HuH-7.5 (cell line): ENCODE results near the gene TRMO.

Source experiments
- DNase-seq: peaks from one replicate; pipeline ENCODE4 v3.0.0; 2011; ENCODE audit warnings: low spot score

Gene TRMO

DNA sequence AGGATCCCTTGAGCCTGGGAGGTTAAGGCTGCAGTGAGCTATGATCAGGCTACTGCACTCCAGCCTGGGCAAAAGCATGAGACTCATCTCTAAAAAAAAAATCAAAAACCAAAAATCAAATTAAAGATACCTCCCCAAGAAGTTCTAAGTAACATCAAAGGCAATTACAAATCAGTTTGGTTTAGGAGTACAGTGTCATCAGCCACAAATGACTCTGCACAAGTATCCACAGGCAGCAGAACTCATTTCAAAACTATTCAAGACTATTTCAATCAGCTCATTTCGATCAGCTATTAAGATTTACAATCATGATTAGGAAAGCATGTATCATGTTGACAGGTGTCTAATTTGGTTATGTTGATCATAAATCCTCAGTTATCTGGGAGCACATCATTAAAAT, 19.1 kb downstream of the TRMO start:
- no peak for DNase-seq

DNA sequence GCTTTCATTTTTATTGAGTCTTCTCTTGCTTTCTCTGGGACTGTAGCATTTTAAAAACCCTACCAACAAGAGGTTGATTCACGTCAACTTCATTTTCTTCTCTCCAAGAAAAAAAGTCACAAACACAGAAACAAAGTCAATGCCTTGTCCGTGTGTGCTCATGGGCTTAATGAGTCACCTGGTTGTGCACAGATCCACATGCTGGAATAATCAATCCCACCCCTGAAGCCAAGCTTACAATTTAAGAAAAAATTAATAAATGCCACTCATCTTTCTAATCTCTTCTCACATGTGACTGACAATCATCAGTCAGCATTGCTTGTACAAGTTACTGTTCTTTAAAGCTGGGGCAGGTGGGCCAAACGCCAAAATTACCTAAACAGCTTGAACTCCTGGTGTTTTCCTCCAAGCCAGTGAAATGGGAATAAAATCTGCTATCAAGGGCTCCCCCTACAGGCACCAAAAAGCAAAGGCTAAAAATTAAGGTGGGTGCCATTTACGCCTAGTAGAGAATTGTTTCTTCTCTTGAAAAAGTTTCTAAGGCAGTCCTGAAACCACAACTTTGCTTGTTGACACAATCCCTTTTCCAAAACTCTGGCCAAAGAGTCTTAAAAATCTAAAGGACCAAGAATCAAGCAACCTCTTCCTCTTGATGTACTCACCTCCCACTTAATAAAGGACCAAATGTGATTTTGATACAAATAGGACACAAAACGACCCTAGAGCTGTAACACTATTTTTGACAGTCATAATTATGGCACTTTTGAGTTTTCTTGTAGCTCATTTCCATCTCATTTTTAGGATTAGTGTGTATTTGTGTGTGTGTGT, 21.3 kb downstream of the TRMO start:
- DNase-seq, result peak; percentile 48

DNA sequence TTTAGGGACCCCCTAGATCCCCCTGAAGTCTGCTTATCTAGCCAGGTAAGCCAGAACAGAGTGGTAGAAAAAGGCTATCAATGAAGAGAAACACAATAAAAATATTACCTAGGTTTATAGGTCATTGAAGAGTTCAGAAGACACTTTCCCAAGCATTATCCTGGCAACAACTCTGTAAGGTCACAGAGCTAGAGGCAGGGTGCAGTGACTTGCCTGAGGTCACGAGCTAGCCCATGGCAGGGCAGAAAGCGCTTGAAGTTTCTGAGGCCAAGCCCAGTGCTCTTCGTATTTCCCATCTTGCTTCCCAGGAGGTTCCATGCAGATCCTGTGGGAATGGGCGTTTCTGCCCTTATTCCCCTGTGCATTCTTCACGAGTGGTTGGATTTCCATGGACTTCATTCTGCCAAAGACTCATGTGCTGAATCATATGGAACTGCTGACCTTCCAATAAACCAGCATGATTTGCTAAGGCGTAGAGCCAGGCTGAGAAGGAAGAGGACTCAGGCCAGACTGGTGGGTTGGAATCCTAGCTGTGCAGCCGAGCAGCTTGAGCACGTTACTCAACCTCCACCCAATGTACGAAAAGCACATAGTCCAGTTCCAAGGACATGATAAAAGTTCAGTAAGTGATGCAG, 22.1 kb downstream of the TRMO start:
- DNase-seq, result no peak

DNA sequence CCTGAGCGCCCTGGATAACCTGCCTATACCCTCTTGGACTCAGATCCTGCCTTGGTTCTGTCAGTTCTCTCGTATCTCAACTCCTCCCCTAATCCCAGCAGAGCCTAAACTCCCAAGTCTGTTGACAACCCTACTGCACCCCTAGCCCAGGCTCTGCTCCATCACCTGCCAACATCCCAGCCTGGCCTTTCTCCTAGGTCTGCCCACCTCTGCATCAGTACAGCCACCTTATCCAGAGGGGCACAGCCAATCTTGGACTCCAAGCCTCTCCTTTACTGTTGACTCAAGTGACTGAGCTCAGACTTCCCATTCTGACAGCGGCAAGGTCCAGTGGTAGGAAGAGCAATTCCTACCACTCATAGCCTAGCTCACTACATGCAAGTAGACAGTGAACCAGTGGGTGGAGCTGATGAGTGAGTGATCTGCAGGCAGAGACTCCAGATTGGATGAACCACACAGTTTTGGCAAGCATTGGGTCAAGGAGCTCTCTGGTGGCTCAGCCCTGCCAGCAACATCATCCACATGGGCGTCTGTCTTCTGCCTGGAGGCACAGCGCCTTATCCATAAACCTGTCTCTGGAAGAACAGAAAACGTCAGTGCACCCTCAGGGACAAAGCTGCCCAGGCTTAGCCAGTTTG, 26.5 kb downstream of the TRMO start:
- DNase-seq, result peak; percentile 38

DNA sequence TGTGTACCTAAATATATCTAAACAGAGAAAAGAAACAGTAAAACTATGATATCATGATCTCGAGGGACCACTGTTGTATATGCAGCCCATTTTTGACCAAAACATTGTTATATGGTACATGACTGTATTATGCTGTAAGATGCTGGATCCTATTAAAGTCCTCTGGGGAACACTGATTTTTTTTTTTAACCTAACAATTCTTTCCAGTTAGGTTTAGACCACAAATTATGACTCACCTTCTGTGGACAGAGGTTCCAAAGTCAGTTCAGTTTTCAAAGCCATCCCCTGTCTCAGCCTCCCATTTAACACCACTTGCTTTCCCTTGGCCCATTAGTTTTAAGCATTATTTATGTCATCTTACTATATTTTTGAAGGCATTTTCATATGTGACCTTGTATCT, 27.1 kb downstream of the TRMO start:
- DNase-seq, result no peak

DNA sequence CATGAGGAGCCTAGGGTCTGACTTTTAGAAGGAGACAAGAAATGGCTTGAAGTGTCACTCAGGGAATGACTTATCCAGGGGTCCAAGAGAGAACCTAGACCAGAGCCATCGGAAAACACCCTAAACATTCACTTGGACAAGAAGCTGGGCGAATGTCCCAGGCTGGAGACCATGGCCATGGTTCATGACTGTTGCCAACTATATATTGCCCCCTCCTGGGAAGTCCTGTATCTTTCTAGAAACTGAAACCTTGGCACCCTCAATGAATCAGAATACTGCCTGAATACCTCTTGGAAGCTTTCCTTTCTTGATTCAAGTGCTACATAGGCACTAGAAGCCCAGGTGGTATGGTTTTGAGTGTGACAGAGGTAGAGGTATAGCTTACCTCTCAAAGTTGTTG, 29.9 kb downstream of the TRMO start:
- no peak for DNase-seq

DNA sequence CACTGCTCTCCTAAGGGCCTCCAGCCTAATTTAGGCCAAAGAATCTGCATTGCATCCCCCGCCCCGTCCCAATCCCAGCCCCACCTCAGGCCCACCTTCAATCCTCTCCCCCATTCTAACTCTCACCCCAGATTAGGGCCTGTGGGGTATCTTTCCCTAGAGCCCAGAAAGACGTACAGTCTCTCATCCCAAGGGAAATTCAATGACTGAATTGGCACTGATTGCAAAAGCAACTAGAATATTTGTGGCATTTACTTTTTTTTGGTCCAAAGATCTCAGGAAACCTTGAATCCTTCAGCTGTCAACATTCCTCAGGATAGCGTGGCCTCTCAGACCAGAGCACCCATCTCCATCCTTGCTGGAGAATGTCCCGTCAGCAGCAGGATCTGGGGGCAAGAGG, 30.6 kb downstream of the TRMO start:
- DNase-seq, result no peak

DNA sequence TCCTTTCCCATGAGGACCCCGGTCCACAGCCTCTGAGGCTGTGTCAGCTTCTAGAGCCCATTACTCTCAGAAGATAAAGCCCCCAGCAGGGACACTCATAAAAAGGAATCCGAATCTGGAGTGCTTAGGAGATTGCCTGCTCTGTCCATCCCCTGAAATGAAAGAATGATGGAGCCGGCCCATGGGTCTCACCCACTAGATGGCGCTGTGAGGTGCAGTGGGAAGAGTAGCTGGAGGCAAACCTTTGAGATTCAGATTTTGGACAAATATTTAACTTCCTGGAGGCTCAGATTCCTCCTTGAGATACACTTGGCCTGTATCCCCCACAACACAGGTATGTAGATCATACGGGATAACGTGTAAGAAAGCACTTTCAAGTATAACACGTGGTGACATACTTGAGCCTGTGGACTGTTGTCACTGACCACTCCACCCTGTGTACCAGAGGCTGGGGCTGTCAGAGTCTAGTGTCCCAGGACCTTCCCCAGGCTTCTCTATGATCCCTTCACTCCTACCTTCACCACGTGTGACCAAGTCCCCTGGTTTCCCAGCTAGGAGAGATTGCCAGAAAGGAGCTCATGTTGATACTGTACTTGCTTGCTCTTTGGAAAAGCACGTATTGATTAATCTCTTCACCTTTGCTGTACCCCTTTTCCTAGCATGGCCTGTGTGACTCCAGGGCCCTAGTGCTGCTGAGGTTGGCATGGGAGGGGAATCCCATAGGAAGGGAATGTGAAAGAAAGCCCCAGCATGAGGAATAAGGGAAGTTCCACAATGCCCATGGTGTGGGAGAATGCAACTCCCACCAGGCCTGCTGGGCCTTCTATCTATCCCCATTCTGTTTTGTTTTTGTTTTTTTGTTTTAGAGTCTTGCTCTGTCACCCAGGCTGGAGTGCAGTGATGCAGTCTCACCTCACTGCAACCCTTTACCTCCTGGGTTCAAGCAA, 32.1 kb downstream of the TRMO start:
- DNase-seq, result peak; percentile 58

DNA sequence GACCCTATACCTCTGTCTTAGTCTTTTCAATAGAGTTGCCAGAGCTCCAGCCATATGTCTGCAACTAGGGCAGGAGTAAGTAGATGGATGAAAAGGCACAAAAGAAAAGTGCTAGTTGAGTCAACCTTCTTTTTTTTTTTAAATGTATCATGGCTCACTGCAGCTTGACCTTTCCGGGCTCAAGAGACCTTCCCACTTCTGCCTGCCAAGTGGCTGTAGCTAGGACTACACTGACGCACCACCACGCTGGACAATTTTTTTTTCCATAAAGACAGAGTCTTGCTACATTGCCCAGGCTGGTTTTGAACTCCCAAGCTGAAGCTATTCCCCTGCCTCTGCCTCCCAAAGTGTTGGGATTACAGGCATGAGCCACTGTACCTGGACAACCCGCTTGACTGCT, 42.0 kb downstream of the TRMO start:
- no peak for DNase-seq

DNA sequence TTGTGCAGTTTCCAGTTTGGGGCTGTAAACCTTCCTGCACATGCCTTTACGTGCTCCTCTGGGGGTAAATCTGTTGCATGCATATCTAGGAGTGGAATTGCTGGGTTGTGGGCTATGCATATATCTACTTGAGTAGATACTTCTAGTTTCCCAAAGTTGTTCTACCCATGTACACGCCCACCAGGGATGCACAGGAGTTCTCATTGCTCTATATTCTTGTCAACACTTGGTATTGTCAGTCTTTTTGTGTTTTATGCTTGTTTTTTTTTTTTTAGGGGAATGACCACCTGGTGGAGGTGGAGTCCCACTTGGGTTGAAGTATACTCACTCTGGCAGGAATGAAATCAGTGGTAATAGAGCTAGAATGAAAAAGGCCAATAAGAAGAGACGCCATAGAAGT, 46.2 kb downstream of the TRMO start:
- DNase-seq, result no peak

DNA sequence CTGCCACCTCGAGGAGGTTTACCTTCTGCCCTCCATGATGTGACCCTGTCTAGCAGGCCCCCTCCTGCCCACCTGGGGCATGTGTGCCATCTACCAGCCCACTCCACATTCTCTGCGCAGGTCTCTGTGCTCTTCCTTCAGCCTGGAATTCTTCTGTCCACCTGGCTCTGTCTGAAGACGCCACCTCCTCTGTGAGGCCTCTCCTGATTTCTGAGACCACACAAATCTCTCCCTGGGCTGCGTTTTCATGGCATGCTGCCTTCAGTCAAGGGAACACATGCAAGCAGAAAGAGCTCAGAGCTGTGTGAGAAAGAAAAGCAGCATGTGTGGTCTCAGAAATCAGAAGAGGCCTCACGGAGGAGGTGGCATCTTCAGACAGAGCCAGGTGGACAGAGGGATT, 47.2 kb downstream of the TRMO start:
- DNase-seq, result no peak

DNA sequence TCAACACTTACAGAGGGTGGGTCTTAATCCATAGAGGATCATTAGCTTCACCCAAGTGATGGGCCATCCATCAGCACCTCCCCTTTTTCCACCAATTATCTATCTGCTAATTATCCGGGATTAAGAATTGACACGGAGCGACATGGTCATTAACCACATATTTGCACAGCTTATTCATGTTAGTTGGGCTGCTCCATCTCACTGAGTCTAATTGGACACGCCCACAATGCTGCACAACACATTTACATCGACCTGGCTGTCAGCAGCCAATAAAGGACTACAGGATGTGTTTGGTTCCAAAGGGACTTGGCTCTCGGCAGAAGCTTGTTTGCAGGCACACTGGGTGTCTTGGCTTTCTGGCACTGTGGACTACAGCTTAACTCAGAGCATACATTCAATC, 47.7 kb downstream of the TRMO start:
- no peak for DNase-seq

DNA sequence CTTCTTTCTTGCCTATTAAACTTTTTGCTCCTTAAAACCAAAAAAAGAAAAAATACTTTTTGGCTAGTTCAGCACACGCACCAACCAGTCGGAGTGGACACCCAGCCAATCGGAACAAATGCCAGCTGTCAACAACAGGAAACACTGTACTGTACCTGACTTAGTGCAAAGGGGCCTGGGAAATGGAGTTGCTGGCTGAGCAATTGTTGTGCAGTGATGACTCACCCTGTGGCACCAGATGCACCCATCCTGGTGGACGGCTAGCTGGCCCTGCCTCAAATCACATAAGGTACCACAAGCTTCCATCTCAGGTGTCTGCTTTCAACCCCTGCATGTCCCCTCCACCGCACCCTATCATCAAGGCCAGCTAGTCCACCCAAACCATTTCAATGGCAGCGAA, 48.4 kb downstream of the TRMO start:
- DNase-seq, result no peak

DNA sequence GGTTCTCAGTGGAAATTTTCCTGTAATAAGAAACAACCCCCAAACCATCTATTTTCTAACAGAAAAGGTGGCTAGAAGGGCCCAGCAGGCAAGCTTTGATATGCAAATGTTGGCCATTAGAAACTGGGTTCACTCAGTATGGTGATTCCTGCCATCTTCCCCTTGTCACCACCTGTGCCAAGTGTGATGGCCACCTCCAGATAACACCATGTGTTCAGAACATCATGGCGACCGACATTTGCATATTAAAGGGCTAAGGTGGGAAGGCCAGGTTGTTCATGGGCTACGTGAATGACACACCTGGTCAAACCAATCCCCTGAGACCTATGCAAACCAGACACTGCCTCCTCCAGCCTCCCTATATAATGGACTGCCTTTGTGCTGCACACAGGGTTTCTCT, 48.9 kb downstream of the TRMO start:
- DNase-seq, result no peak

DNA sequence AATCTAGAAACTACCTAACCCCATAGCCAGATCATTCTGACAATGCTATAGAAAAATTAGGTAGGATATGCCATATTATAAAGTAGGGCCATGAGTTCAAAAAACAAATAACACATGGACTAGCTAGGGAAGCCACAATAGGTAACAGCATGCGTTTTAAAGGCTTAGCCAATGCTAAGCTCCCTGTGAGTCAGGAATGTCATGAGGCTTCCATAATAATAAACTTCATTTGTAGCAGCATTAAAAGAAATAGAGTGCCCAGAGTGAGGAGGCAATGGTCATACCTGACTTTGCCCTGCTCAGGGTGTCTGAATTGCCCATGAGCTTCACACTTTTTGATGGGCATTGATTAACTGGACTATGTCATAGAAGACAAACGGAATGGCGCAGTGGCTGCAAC, 53.4 kb downstream of the TRMO start:
- DNase-seq, result no peak

DNA sequence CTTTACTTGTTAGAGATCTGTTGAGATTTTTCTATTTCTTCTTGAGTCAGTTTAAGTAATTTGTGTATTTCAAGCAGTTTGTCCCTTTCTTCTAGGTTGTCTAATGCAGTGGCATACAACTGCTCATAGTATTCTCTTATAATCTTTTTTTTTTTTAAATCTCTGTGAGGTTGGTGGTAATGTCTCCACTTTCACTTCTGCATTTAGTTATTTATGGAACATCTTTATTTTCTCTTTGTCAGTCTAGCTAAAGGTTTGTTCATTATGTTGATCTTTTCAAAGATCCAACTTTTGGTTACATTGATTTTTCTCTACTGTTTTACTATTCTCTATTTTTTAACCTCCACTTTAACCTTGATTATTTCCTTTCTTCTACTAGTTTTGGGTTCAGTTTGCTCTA, 55.5 kb downstream of the TRMO start:
- DNase-seq, result no peak

DNA sequence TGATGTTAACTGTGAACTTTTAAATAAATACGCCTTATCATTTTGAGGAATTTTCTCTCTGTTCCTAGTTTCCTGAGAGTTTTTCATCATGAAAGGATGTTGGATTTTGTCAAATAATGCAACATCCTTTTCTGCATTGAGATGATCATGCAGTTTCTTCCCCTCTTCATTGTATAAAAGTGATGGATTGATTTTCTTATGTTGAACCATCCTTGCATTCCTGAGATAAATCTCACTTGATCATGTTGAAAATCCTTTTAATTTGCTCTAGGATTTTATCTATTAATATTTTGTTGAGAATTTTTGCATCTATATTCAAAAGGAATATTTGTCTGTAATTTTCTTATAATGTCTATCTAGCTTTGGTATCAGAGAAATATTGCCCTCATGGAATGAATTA, 56.0 kb downstream of the TRMO start:
- DNase-seq, result no peak

DNA sequence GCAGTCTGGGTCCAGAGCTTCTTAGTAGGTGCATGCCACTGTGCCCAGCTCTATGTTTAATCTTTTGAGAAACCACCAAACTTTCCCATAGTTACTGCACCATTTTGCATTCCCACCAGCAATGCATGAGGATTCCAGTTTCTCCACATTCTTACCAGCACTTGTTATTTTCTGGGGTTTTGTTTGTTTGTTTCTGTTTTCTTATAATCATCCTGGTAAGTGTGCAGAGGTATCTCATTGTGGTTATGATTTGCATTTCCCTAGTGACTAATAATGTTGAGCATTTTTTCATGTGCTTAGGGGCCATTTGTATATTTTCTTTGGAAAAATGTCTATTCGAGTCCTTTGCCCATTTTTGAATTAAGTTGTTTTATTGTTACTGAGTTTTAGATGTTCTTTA, 57.9 kb downstream of the TRMO start:
- DNase-seq, result no peak

DNA sequence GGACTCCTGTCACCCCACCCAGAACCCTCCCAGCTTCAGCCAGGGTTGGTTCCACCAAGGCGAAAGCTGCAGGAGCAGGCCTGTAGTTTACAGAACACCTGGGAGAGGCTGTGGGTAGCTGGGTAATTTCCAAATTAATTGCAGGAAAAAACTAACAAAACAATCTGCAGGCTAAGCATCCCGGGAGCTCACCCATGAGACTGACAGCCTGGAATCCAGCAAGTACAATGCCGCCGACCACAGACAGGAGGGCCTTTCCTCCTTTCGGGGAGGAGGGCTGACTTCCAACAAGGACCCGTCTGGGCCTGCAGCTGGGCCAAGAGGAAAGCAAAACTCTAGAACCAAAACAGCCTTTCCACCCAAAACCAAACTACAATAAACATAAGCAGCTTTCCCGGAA, 59.0 kb downstream of the TRMO start:
- DNase-seq, result no peak

DNA sequence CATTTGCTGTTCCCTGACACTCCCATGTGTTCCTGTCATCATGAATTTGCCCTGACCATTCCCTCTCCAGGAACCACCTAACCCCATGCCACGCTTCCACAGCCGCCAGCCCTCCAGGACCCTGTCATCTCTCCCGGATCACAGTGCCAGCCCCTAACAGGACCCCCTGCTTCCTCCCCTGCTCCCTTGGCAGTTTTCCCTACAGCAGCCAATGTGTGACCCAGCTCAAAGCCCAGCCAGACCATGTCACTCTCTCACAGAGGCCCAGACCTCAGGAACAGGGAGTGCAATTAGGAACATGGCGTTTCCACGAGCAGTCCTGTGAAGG, 61.2 kb downstream of the TRMO start:
- no peak for DNase-seq

DNA sequence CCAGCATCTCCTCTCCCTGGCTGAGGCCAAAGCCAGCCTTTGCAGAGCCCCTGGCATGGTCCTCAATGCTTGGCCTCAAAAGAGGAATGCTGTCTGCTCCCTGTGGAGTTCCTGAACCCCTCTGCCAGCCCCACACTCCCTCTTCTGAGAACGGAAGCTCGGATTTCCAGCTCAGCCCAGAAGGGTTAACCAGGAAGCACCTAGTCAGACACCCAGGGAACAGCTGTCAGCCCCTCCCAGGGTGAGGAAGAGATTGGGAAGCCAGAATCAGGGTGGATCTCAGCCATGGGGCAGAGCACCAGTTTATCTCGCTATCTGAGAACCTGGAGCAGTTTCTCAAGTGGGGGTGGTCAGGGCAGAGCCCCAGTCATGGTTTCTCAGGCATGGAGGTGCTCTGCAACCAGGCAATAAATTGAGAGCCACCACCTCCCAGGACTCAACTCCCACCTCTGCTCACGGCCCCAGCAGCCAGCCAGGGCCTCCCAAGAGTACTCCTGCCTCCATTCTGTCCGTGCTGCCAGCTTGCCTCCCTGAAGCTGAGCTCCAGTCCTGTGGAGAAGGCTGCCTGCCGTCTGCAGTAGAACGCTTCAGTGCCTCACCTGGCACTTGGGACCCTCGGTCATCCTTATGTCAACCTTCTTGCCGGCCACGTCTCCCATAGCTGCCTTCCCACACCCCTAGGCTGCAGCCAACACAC, 61.7 kb downstream of the TRMO start:
- DNase-seq, result no peak

DNA sequence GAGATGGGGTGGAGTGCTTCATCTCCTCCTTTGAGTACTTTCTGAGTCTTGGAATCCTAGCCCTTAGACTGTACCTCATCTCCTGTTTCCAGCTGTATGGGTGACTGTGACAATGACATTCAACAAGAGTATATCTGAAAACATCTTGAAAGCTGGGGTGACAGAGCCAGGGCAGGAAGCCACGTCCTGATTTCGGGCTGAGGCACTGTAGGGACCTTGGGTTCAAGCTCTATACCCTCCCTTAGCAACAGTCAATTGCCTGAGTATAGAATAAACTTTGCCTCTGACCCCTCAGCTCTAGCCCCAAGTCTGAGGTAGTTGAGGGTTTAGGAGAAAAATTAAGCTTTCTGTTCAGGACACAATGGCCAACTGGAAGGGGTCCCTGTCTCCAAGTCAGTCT, 63.0 kb downstream of the TRMO start:
- no peak for DNase-seq
